Uterus (tissue), 2 donors: ENCODE results near the gene SH3RF3.

Experiments
- CTCF ChIP-seq, 4 experiments: fragments of 200-600 bp in 2 of 4; fragments of 450-650 bp in 2 of 4; sonication (generic) in 2 of 4; IDR thresholded peaks; one replicate each; pipeline ENCODE4 v1.5.1; 2016 to 2019; ENCODE audit warnings: antibody characterized with exemption in 4 of 4, mild to moderate bottlenecking in 2 of 4, moderate library complexity in 1 of 4
- POLR2A ChIP-seq, 2 donors: fragments of 450-650 bp; IDR thresholded peaks; one replicate each; pipeline ENCODE4 v1.6.1; 2016; ENCODE audit warnings: antibody characterized with exemption in 2 of 2, mild to moderate bottlenecking in 1 of 2, moderate library complexity in 1 of 2

GRCh38 chr2:109532728-109533076 is 403.7 kb downstream of the SH3RF3 start:
- no peak for TF ChIP-seq CTCF (IDR thresholded peaks at IDR 0.05)
- no peak for TF ChIP-seq POLR2A (IDR thresholded peaks at IDR 0.05)
